H1 (cell line): ENCODE measurements around the gene PTDSS2. TPM values are rescaled to one million over a fixed set of nuclear protein-coding genes. Genes with fewer than 3 reads are reported as not detected.

ENCODE experiments used
- CTCF ChIA-PET: fragments of 300-600 bp; sonication (Branson Sonifier 250); formaldehyde crosslinking; loops from one replicate; lab custom pipeline; 2021; ENCODE audit not compliant: partially characterized antibody; lab: Charles Lee
- POLR2A ChIA-PET: fragments of 300-600 bp; sonication (Branson Sonifier 250); formaldehyde crosslinking; loops from one replicate; lab custom pipeline; 2021; ENCODE audit warnings: inconsistent platforms; ENCODE audit not compliant: partially characterized antibody; lab: Charles Lee
- DNase-seq, 2 experiments: peaks; one replicate each; pipeline versions ENCODE4 v3.0.0 to v3.0.0-alpha.2; 2010 to 2022; ENCODE audit warnings: low spot score in 2 of 2, low read depth in 1 of 2, mixed read lengths in 1 of 2
- FAIRE-seq: peaks from 2 replicates; lab custom pipeline; 2011; peaks lifted over from hg19 to GRCh38; lab: Jason Lieb, UNC
- H2AFZ ChIP-seq: 2 replicates; pipeline ENCODE4 v1.8.1; 2012; ENCODE audit warnings: low read length, inconsistent platforms
- H2AK5ac ChIP-seq: 2 replicates; pipeline ENCODE4 v1.6.1; 2013; ENCODE audit warnings: low read depth, low read length
- H2BK120ac ChIP-seq: replicated peaks from 2 replicates; pipeline ENCODE3; 2013; ENCODE audit warnings: low read depth, low read length, inconsistent platforms
- H2BK12ac ChIP-seq: 2 replicates; pipeline ENCODE4 v1.6.1; 2013; ENCODE audit warnings: low read depth, low read length
- H2BK15ac ChIP-seq: 2 replicates; pipeline ENCODE4 v1.6.1; 2013; ENCODE audit warnings: low read length
- H2BK20ac ChIP-seq: 2 replicates; pipeline ENCODE4 v1.6.1; 2013; ENCODE audit warnings: low read length
- H2BK5ac ChIP-seq: 2 replicates; pipeline ENCODE4 v1.6.1; 2013; ENCODE audit warnings: low read depth, low read length
- H3K14ac ChIP-seq: 2 replicates; pipeline ENCODE4 v1.6.1; 2013; ENCODE audit warnings: inconsistent platforms; ENCODE audit not compliant: insufficient read length
- H3K18ac ChIP-seq: 2 replicates; pipeline ENCODE4 v1.6.1; 2013; ENCODE audit warnings: low read length; ENCODE audit errors: extremely low read depth
- H3K23ac ChIP-seq: 2 replicates; pipeline ENCODE4 v1.6.1; 2013; ENCODE audit warnings: inconsistent platforms; ENCODE audit not compliant: insufficient read length
- H3K23me2 ChIP-seq: 2 replicates; pipeline ENCODE4 v1.6.1; 2013; ENCODE audit warnings: low read depth, low read length
- H3K27ac ChIP-seq: 2 replicates; pipeline ENCODE4 v1.6.1; 2011; ENCODE audit warnings: low read depth, low read length, inconsistent platforms
- H3K27me3 ChIP-seq, 4 experiments: replicated peaks in 1 of 4; 1 replicate in 1 of 4; 2 replicates in 3 of 4; pipeline versions ENCODE4 v1.6.1 to v1.8.1; 2011 to 2013; ENCODE audit warnings: low read length in 3 of 4, mild to moderate bottlenecking in 3 of 4, inconsistent platforms in 2 of 4, mixed read lengths in 2 of 4, moderate library complexity in 1 of 4; ENCODE audit not compliant: control insufficient read depth in 3 of 4, insufficient read depth in 3 of 4; ENCODE audit errors: extremely low read depth in 1 of 4
- H3K36me3 ChIP-seq, 4 experiments: 2 replicates each; pipeline versions ENCODE4 v1.6.1 to v1.8.1; 2011 to 2013; ENCODE audit warnings: mild to moderate bottlenecking in 4 of 4, low read length in 3 of 4, moderate library complexity in 2 of 4, control low read depth in 1 of 4, inconsistent platforms in 1 of 4; ENCODE audit not compliant: insufficient read depth in 4 of 4, control insufficient read depth in 2 of 4
- H3K4ac ChIP-seq: replicated peaks from 2 replicates; pipeline ENCODE3; 2013; ENCODE audit warnings: low read length, low read depth, mixed read lengths, inconsistent platforms; ENCODE audit not compliant: insufficient read length
- H3K4me1 ChIP-seq, 4 experiments: replicated peaks in 1 of 4; 1 replicate in 1 of 4; 2 replicates in 3 of 4; pipeline versions ENCODE4 v1.6.1 to v1.8.1; 2011 to 2013; ENCODE audit warnings: low read length in 3 of 4, inconsistent platforms in 2 of 4, mixed read lengths in 1 of 4; ENCODE audit not compliant: insufficient read depth in 4 of 4, control insufficient read depth in 3 of 4
- H3K4me2 ChIP-seq, 2 experiments: 2 replicates each; pipeline versions ENCODE4 v1.6.1 to v1.8.1; 2011 to 2013; ENCODE audit warnings: low read depth in 2 of 2, low read length in 2 of 2, control low read depth in 1 of 2, inconsistent platforms in 1 of 2, mild to moderate bottlenecking in 1 of 2; ENCODE audit not compliant: insufficient read depth in 1 of 2
- H3K4me3 ChIP-seq, 4 experiments: fragments of 200-600, 300-600 bp in 1 of 4; sonication (generic), shearing (Covaris generic), sonication (Bioruptor Twin) in 1 of 4; 2 replicates each; pipeline versions ENCODE4 v1.5.1 to v1.8.1; 2011 to 2016; ENCODE audit warnings: low read length in 4 of 4, low read depth in 3 of 4, control low read depth in 2 of 4, inconsistent platforms in 2 of 4, mild to moderate bottlenecking in 2 of 4, mixed read lengths in 1 of 4, moderate library complexity in 1 of 4; ENCODE audit not compliant: insufficient read depth in 2 of 4; ENCODE audit errors: extremely low read depth in 1 of 4
- H3K56ac ChIP-seq: replicated peaks from 2 replicates; pipeline ENCODE3; 2013; ENCODE audit warnings: low read depth, mild to moderate bottlenecking, mixed read lengths, low read length, inconsistent platforms; ENCODE audit not compliant: insufficient read length
- H3K79me1 ChIP-seq: 2 replicates; pipeline ENCODE4 v1.6.1; 2013; ENCODE audit warnings: low read depth, low read length, control low read depth
- H3K79me2 ChIP-seq, 2 experiments: 2 replicates each; pipeline versions ENCODE4 v1.6.1 to v1.8.1; 2012 to 2013; ENCODE audit warnings: low read length in 2 of 2, mild to moderate bottlenecking in 2 of 2, inconsistent platforms in 1 of 2; ENCODE audit not compliant: insufficient read depth in 2 of 2, control insufficient read depth in 1 of 2
- H3K9ac ChIP-seq, 4 experiments: replicated peaks in 1 of 4; 1 replicate in 1 of 4; 2 replicates in 3 of 4; pipeline versions ENCODE4 v1.6.1 to v1.8.1; 2011 to 2013; ENCODE audit warnings: low read depth in 3 of 4, low read length in 3 of 4, control low read depth in 2 of 4, mild to moderate bottlenecking in 2 of 4, moderate library complexity in 2 of 4, inconsistent platforms in 1 of 4; ENCODE audit errors: extremely low read depth in 1 of 4
- H3K9me3 ChIP-seq, 2 experiments: 2 replicates each; pipeline versions ENCODE4 v1.6.1 to v1.8.1; 2012 to 2013; ENCODE audit warnings: mild to moderate bottlenecking in 2 of 2, moderate library complexity in 2 of 2, control low read depth in 1 of 2, inconsistent platforms in 1 of 2, low read depth in 1 of 2, low read length in 1 of 2, mixed read lengths in 1 of 2; ENCODE audit not compliant: insufficient read depth in 2 of 2
- H4K20me1 ChIP-seq, 2 experiments: replicated peaks in 1 of 2; 2 replicates each; pipeline versions ENCODE3 to v1.8.1; 2011 to 2013; ENCODE audit warnings: inconsistent platforms in 2 of 2, low read length in 2 of 2, mild to moderate bottlenecking in 1 of 2; ENCODE audit not compliant: insufficient read depth in 2 of 2, control insufficient read depth in 1 of 2
- H4K5ac ChIP-seq: 2 replicates; pipeline ENCODE4 v1.6.1; 2013; ENCODE audit warnings: low read length, low read depth, mixed read lengths, inconsistent platforms; ENCODE audit not compliant: insufficient read length
- H4K8ac ChIP-seq: 2 replicates; pipeline ENCODE4 v1.8.0; 2013; ENCODE audit warnings: mild to moderate bottlenecking, moderate library complexity, low read length, inconsistent platforms; ENCODE audit not compliant: insufficient read depth; ENCODE audit errors: extremely low read depth
- H4K91ac ChIP-seq: replicated peaks from 2 replicates; pipeline ENCODE3; 2013; ENCODE audit warnings: low read length, mixed read lengths, inconsistent platforms; ENCODE audit not compliant: insufficient read length
- CREB1 ChIP-seq: IDR thresholded peaks from 2 replicates; pipeline ENCODE4 v1.6.1; 2012; ENCODE audit warnings: inconsistent platforms
- JUND ChIP-seq: IDR thresholded peaks from 2 replicates; pipeline ENCODE4 v1.6.1; 2011; ENCODE audit warnings: mild to moderate bottlenecking, improper control_type of control experiment, low read length
- POLR2A ChIP-seq, 2 experiments: IDR thresholded peaks; 1 replicate in 1 of 2; 2 replicates in 1 of 2; pipeline ENCODE4 v1.6.1; 2011; ENCODE audit warnings: low read depth in 2 of 2, low read length in 2 of 2, mild to moderate bottlenecking in 2 of 2; ENCODE audit errors: control extremely low read depth in 1 of 2
- TCF12 ChIP-seq: IDR thresholded peaks from 2 replicates; pipeline ENCODE4 v1.6.1; 2011; ENCODE audit warnings: low read depth, mild to moderate bottlenecking, low read length
- WGBS, 2 experiments: shearing (Covaris generic) in 1 of 2; methylation state at CpG; one replicate each; pipeline versions ENCODE4 v1.1.6 to v1.1.7; 2013 to 2015; ENCODE audit warnings: low lambda C conversion rate in 2 of 2, mixed read lengths in 2 of 2, inconsistent platforms in 1 of 2, low coverage in 1 of 2, missing lambda C conversion rate in 1 of 2; ENCODE audit not compliant: insufficient replicate concordance in 2 of 2, insufficient coverage in 1 of 2, insufficient read length in 1 of 2; ENCODE audit errors: extremely low coverage in 1 of 2, missing lambda C conversion rate in 1 of 2; 5-methylcytosine and 5-hydroxymethylcytosine counted together
- polyA plus RNA-seq, 7 experiments: library from polyadenylated mRNA; depleted of rRNA in 3 of 7; stranded (reverse) in 5 of 7; unstranded in 2 of 7; fragments of >200 nt in 5 of 7; fragments of 200-250 nt in 2 of 7; gene quantifications; 1 replicate in 5 of 7; 2 replicates in 1 of 7; 4 replicates in 1 of 7; pipeline versions ENCODE4 v1.2.1 to v1.2.3, GENCODE V29; 2011 to 2013; ENCODE audit warnings: missing spikeins in 2 of 7, mixed read lengths in 2 of 7
- total RNA-seq: library from RNA; stranded (reverse); fragmentation: NEBNext Ultra II Directional; extraction: Animal tissue kit (Norgen Biotek cat#: 25700); gene quantifications from 2 replicates; pipeline ENCODE4 v1.2.1, GENCODE V29; 2021

Gene PTDSS2
- total and polyA plus RNA-seq, 2 of the 8 experiments (the other 6 are each of a cell fraction or from before 2014, with no cell fraction given), result 48.7 to 68.2 TPM

DNA sequence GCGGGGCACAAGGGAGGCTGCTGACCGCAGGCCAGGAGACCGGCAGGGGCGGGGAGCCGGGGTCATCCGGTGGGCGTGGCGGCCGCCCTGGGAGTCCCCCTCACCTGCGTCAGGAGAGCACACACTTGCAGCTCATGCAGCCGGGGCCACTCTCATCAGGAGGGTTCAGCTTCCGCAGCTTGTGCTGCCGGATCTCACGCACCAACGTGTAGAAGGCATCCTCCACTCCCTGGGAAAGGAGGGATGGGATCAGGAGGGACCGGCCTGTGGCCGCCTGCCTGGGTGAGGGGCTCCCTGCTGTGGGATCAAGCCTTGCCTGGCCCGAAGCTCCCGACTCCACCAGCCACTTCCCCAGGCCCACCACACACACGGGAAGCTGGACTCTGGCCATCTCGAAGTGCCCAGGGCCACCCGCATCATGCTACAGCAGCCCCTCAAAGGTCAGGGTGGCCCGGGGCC is 82.5 kb downstream of the PTDSS2 start:
- TF ChIP-seq CREB1, result no peak
- TF ChIP-seq TCF12, result no peak
- no peak for TF ChIP-seq JUND
- TF ChIP-seq POLR2A (IDR thresholded peaks at IDR 0.05; ENCODE audit: control extremely low read depth in 1 of 2, low read depth in 2 of 2, low read length in 2 of 2), result no peak
- CTCF ChIA-PET, result interaction anchor here (1.4 to 1.5 kb wide), 2 partner anchors 14 to 59 kb away, joined by 3 to 9 read pairs; no protein-coding TSS in a partner anchor
- Histone ChIP-seq H3K9ac (no peak overlapping the region), H2BK5ac (no peak overlapping the region), H4K5ac (no peak overlapping the region), H3K4me3 (no peak overlapping the region), H2BK15ac (no peak overlapping the region), H3K4me1 (peaks cover 0 to 10% (median 5%) of the 10 kb centered on the region in 4 experiments; a peak in 5 of 7 replicates), H3K9me3 (no peaks in the 10 kb centered on the region), H4K8ac (no peak overlapping the region), H2BK20ac (no peak overlapping the region), H3K56ac (no peak overlapping the region), H2AFZ (no peak overlapping the region), H4K20me1 (peaks cover 7 to 11% of the 10 kb centered on the region in 2 experiments), H3K79me1 (no peaks in the 10 kb centered on the region), H3K27ac (no peak overlapping the region), H3K4me2 (no peak overlapping the region), H3K23ac (no peak overlapping the region), H4K91ac (no peak overlapping the region), H3K23me2 (peaks cover 18% of the 10 kb centered on the region; the same call in 1 of the 2 replicates), H3K4ac (no peak overlapping the region), H2BK120ac (no peak overlapping the region), H2AK5ac (no peak overlapping the region), H3K27me3 (peaks cover 0 to 10% (median 4%) of the 10 kb centered on the region in 4 experiments; a peak in 5 of 7 replicates), H3K36me3 (peaks cover 0 to 15% (median 6%) of the 10 kb centered on the region in 4 experiments; a peak in 5 of 8 replicates), H3K79me2 (no peaks in the 10 kb centered on the region), H3K18ac (no peak overlapping the region), H3K14ac (no peak overlapping the region), H2BK12ac (no peak overlapping the region)
- WGBS, 2 experiments, result 91% methylated on average over 23 of the region's 23 CpGs; no CpG with 5 or more reads in 1 of the 2 experiments
- FAIRE-seq, result no peak
- DNase-seq, result no peak
- POLR2A ChIA-PET, result interaction anchor here (0.6 to 1.8 kb wide), 8 partner anchors 14 to 307 kb away, joined by 3 to 8 read pairs (median 4); no protein-coding TSS in a partner anchor
